H1 (cell line): ENCODE data around the gene GFOD1. TPM values are rescaled to one million over a fixed set of nuclear protein-coding genes. Genes with fewer than 3 reads are reported as not detected.

Experiments used
- CTCF ChIA-PET: fragments of 300-600 bp; sonication (Branson Sonifier 250); formaldehyde crosslinking; loops from one replicate; lab custom pipeline; 2021; ENCODE audit not compliant: partially characterized antibody; lab: Charles Lee
- POLR2A ChIA-PET: fragments of 300-600 bp; sonication (Branson Sonifier 250); formaldehyde crosslinking; loops from one replicate; lab custom pipeline; 2021; ENCODE audit warnings: inconsistent platforms; ENCODE audit not compliant: partially characterized antibody; lab: Charles Lee
- DNase-seq, 2 experiments: peaks; one replicate each; pipeline versions ENCODE4 v3.0.0 to v3.0.0-alpha.2; 2010 to 2022; ENCODE audit warnings: low spot score in 2 of 2, low read depth in 1 of 2, mixed read lengths in 1 of 2
- FAIRE-seq: peaks from 2 replicates; lab custom pipeline; 2011; peaks lifted over from hg19 to GRCh38; lab: Jason Lieb, UNC
- H2AFZ ChIP-seq: 2 replicates; pipeline ENCODE4 v1.8.1; 2012; ENCODE audit warnings: low read length, inconsistent platforms
- H2AK5ac ChIP-seq: 2 replicates; pipeline ENCODE4 v1.6.1; 2013; ENCODE audit warnings: low read depth, low read length
- H2BK120ac ChIP-seq: replicated peaks from 2 replicates; pipeline ENCODE3; 2013; ENCODE audit warnings: low read depth, low read length, inconsistent platforms
- H2BK12ac ChIP-seq: 2 replicates; pipeline ENCODE4 v1.6.1; 2013; ENCODE audit warnings: low read depth, low read length
- H2BK15ac ChIP-seq: 2 replicates; pipeline ENCODE4 v1.6.1; 2013; ENCODE audit warnings: low read length
- H2BK20ac ChIP-seq: 2 replicates; pipeline ENCODE4 v1.6.1; 2013; ENCODE audit warnings: low read length
- H2BK5ac ChIP-seq: 2 replicates; pipeline ENCODE4 v1.6.1; 2013; ENCODE audit warnings: low read depth, low read length
- H3K14ac ChIP-seq: 2 replicates; pipeline ENCODE4 v1.6.1; 2013; ENCODE audit warnings: inconsistent platforms; ENCODE audit not compliant: insufficient read length
- H3K18ac ChIP-seq: 2 replicates; pipeline ENCODE4 v1.6.1; 2013; ENCODE audit warnings: low read length; ENCODE audit errors: extremely low read depth
- H3K23ac ChIP-seq: 2 replicates; pipeline ENCODE4 v1.6.1; 2013; ENCODE audit warnings: inconsistent platforms; ENCODE audit not compliant: insufficient read length
- H3K23me2 ChIP-seq: 2 replicates; pipeline ENCODE4 v1.6.1; 2013; ENCODE audit warnings: low read depth, low read length
- H3K27ac ChIP-seq: 2 replicates; pipeline ENCODE4 v1.6.1; 2011; ENCODE audit warnings: low read depth, low read length, inconsistent platforms
- H3K27me3 ChIP-seq, 4 experiments: replicated peaks in 1 of 4; 1 replicate in 1 of 4; 2 replicates in 3 of 4; pipeline versions ENCODE4 v1.6.1 to v1.8.1; 2011 to 2013; ENCODE audit warnings: low read length in 3 of 4, mild to moderate bottlenecking in 3 of 4, inconsistent platforms in 2 of 4, mixed read lengths in 2 of 4, moderate library complexity in 1 of 4; ENCODE audit not compliant: control insufficient read depth in 3 of 4, insufficient read depth in 3 of 4; ENCODE audit errors: extremely low read depth in 1 of 4
- H3K36me3 ChIP-seq, 4 experiments: 2 replicates each; pipeline versions ENCODE4 v1.6.1 to v1.8.1; 2011 to 2013; ENCODE audit warnings: mild to moderate bottlenecking in 4 of 4, low read length in 3 of 4, moderate library complexity in 2 of 4, control low read depth in 1 of 4, inconsistent platforms in 1 of 4; ENCODE audit not compliant: insufficient read depth in 4 of 4, control insufficient read depth in 2 of 4
- H3K4ac ChIP-seq: replicated peaks from 2 replicates; pipeline ENCODE3; 2013; ENCODE audit warnings: low read length, low read depth, mixed read lengths, inconsistent platforms; ENCODE audit not compliant: insufficient read length
- H3K4me1 ChIP-seq, 4 experiments: replicated peaks in 1 of 4; 1 replicate in 1 of 4; 2 replicates in 3 of 4; pipeline versions ENCODE4 v1.6.1 to v1.8.1; 2011 to 2013; ENCODE audit warnings: low read length in 3 of 4, inconsistent platforms in 2 of 4, mixed read lengths in 1 of 4; ENCODE audit not compliant: insufficient read depth in 4 of 4, control insufficient read depth in 3 of 4
- H3K4me2 ChIP-seq, 2 experiments: 2 replicates each; pipeline versions ENCODE4 v1.6.1 to v1.8.1; 2011 to 2013; ENCODE audit warnings: low read depth in 2 of 2, low read length in 2 of 2, control low read depth in 1 of 2, inconsistent platforms in 1 of 2, mild to moderate bottlenecking in 1 of 2; ENCODE audit not compliant: insufficient read depth in 1 of 2
- H3K4me3 ChIP-seq, 4 experiments: fragments of 200-600, 300-600 bp in 1 of 4; sonication (generic), shearing (Covaris generic), sonication (Bioruptor Twin) in 1 of 4; 2 replicates each; pipeline versions ENCODE4 v1.5.1 to v1.8.1; 2011 to 2016; ENCODE audit warnings: low read length in 4 of 4, low read depth in 3 of 4, control low read depth in 2 of 4, inconsistent platforms in 2 of 4, mild to moderate bottlenecking in 2 of 4, mixed read lengths in 1 of 4, moderate library complexity in 1 of 4; ENCODE audit not compliant: insufficient read depth in 2 of 4; ENCODE audit errors: extremely low read depth in 1 of 4
- H3K56ac ChIP-seq: replicated peaks from 2 replicates; pipeline ENCODE3; 2013; ENCODE audit warnings: low read depth, mild to moderate bottlenecking, mixed read lengths, low read length, inconsistent platforms; ENCODE audit not compliant: insufficient read length
- H3K79me1 ChIP-seq: 2 replicates; pipeline ENCODE4 v1.6.1; 2013; ENCODE audit warnings: low read depth, low read length, control low read depth
- H3K79me2 ChIP-seq, 2 experiments: 2 replicates each; pipeline versions ENCODE4 v1.6.1 to v1.8.1; 2012 to 2013; ENCODE audit warnings: low read length in 2 of 2, mild to moderate bottlenecking in 2 of 2, inconsistent platforms in 1 of 2; ENCODE audit not compliant: insufficient read depth in 2 of 2, control insufficient read depth in 1 of 2
- H3K9ac ChIP-seq, 4 experiments: replicated peaks in 1 of 4; 1 replicate in 1 of 4; 2 replicates in 3 of 4; pipeline versions ENCODE4 v1.6.1 to v1.8.1; 2011 to 2013; ENCODE audit warnings: low read depth in 3 of 4, low read length in 3 of 4, control low read depth in 2 of 4, mild to moderate bottlenecking in 2 of 4, moderate library complexity in 2 of 4, inconsistent platforms in 1 of 4; ENCODE audit errors: extremely low read depth in 1 of 4
- H3K9me3 ChIP-seq, 2 experiments: 2 replicates each; pipeline versions ENCODE4 v1.6.1 to v1.8.1; 2012 to 2013; ENCODE audit warnings: mild to moderate bottlenecking in 2 of 2, moderate library complexity in 2 of 2, control low read depth in 1 of 2, inconsistent platforms in 1 of 2, low read depth in 1 of 2, low read length in 1 of 2, mixed read lengths in 1 of 2; ENCODE audit not compliant: insufficient read depth in 2 of 2
- H4K20me1 ChIP-seq, 2 experiments: replicated peaks in 1 of 2; 2 replicates each; pipeline versions ENCODE3 to v1.8.1; 2011 to 2013; ENCODE audit warnings: inconsistent platforms in 2 of 2, low read length in 2 of 2, mild to moderate bottlenecking in 1 of 2; ENCODE audit not compliant: insufficient read depth in 2 of 2, control insufficient read depth in 1 of 2
- H4K5ac ChIP-seq: 2 replicates; pipeline ENCODE4 v1.6.1; 2013; ENCODE audit warnings: low read length, low read depth, mixed read lengths, inconsistent platforms; ENCODE audit not compliant: insufficient read length
- H4K8ac ChIP-seq: 2 replicates; pipeline ENCODE4 v1.8.0; 2013; ENCODE audit warnings: mild to moderate bottlenecking, moderate library complexity, low read length, inconsistent platforms; ENCODE audit not compliant: insufficient read depth; ENCODE audit errors: extremely low read depth
- H4K91ac ChIP-seq: replicated peaks from 2 replicates; pipeline ENCODE3; 2013; ENCODE audit warnings: low read length, mixed read lengths, inconsistent platforms; ENCODE audit not compliant: insufficient read length
- WGBS, 2 experiments: shearing (Covaris generic) in 1 of 2; methylation state at CpG; one replicate each; pipeline versions ENCODE4 v1.1.6 to v1.1.7; 2013 to 2015; ENCODE audit warnings: low lambda C conversion rate in 2 of 2, mixed read lengths in 2 of 2, inconsistent platforms in 1 of 2, low coverage in 1 of 2, missing lambda C conversion rate in 1 of 2; ENCODE audit not compliant: insufficient replicate concordance in 2 of 2, insufficient coverage in 1 of 2, insufficient read length in 1 of 2; ENCODE audit errors: extremely low coverage in 1 of 2, missing lambda C conversion rate in 1 of 2; 5-methylcytosine and 5-hydroxymethylcytosine counted together
- polyA plus RNA-seq, 7 experiments: library from polyadenylated mRNA; depleted of rRNA in 3 of 7; stranded (reverse) in 5 of 7; unstranded in 2 of 7; fragments of >200 nt in 5 of 7; fragments of 200-250 nt in 2 of 7; gene quantifications; 1 replicate in 5 of 7; 2 replicates in 1 of 7; 4 replicates in 1 of 7; pipeline versions ENCODE4 v1.2.1 to v1.2.3, GENCODE V29; 2011 to 2013; ENCODE audit warnings: missing spikeins in 2 of 7, mixed read lengths in 2 of 7
- total RNA-seq: library from RNA; stranded (reverse); fragmentation: NEBNext Ultra II Directional; extraction: Animal tissue kit (Norgen Biotek cat#: 25700); gene quantifications from 2 replicates; pipeline ENCODE4 v1.2.1, GENCODE V29; 2021

The GFOD1 gene
- total and polyA plus RNA-seq, 2 of the 8 experiments (the other 6 are each of a cell fraction or from before 2014, with no cell fraction given), result 2.5 to 8.8 TPM

GRCh38 chr6:13485923-13486562 is 1.4 kb downstream of the GFOD1 start:
- CTCF ChIA-PET, result interaction anchor here (0.7 to 1.7 kb wide), 12 partner anchors 12 to 151 kb away, joined by 3 to 6 read pairs (median 3); partner anchors contain the start of gene SIRT5
- no peak overlapping the region for H3K23ac ChIP-seq
- no peak overlapping the region for H2BK120ac ChIP-seq
- H2BK20ac ChIP-seq, result no peak overlapping the region
- FAIRE-seq, result no peak
- peak overlapping the region; percentile 57 to 87 (median 75) for H3K4me3 ChIP-seq
- peak overlapping the region; percentile 13 for H3K4ac ChIP-seq
- H3K14ac ChIP-seq, result no peak overlapping the region
- H2BK5ac ChIP-seq, result no peak overlapping the region
- H4K8ac ChIP-seq, result no peak overlapping the region
- POLR2A ChIA-PET, result interaction anchor here (0.7 to 3.7 kb wide), 6 partner anchors 23 to 129 kb away, joined by 3 to 29 read pairs (median 10); partner anchors contain the start of genes NOL7 and SIRT5
- H3K9me3 ChIP-seq, result no peaks in the 10 kb centered on the region
- H2BK15ac ChIP-seq, result no peak overlapping the region
- no peak for DNase-seq
- H4K20me1 ChIP-seq, result peaks cover 0 to 10% of the 10 kb centered on the region in 2 experiments
- H2AK5ac ChIP-seq, result no peak overlapping the region
- no peaks in the 10 kb centered on the region for H3K36me3 ChIP-seq
- WGBS, 2 experiments, result 4% methylated on average over 25 of the region's 38 CpGs; no CpG with 5 or more reads in 1 of the 2 experiments
- H3K23me2 ChIP-seq, result peaks cover 29% of the 10 kb centered on the region
- H2AFZ ChIP-seq, result no peak overlapping the region
- peak overlapping the region; percentile 75; the same call in 1 of the 2 replicates for H2BK12ac ChIP-seq
- H4K5ac ChIP-seq, result no peak overlapping the region
- H3K18ac ChIP-seq, result no peak overlapping the region; the same call in 1 of the 2 replicates
- H4K91ac ChIP-seq, result no peak overlapping the region
- H3K56ac ChIP-seq, result no peak overlapping the region
- H3K79me1 ChIP-seq, result peaks cover 3% of the 10 kb centered on the region; the same call in 1 of the 2 replicates
- peak overlapping the region in 1 of 4 experiments; percentile 18; a peak in 1 of 7 replicates for H3K9ac ChIP-seq
- peaks cover 7 to 53% (median 32%) of the 10 kb centered on the region in 4 experiments for H3K27me3 ChIP-seq
- peaks cover 0 to 19% of the 10 kb centered on the region in 2 experiments; a peak in 3 of 4 replicates for H3K79me2 ChIP-seq
- H3K4me1 ChIP-seq, result peaks cover 0 to 8% (median 3%) of the 10 kb centered on the region in 4 experiments; a peak in 5 of 7 replicates
- H3K4me2 ChIP-seq, result peak overlapping the region; percentile 90 to 99
- no peak overlapping the region for H3K27ac ChIP-seq
